HepG2 (cell line): Measurements from ENCODE around the gene DOCK9. TPM values are rescaled to one million over a fixed set of nuclear protein-coding genes. Genes with fewer than 3 reads are reported as not detected.

ENCODE experiments used
- ATAC-seq: fragments of 200-7000 bp; cut with Tn5 transposase; 3 replicates; pipeline ENCODE4 v1.9.1; 2020; ENCODE audit warnings: mild to moderate bottlenecking, moderate library complexity
- BruUV-seq: library from RNA; stranded (reverse); fragments of 400-500 nt; replicated peaks from 2 replicates; lab custom pipeline; 2021; lab: Mats Ljungman, UMichigan
- CTCF ChIA-PET: fragments of 300-600 bp; formaldehyde crosslinking; extraction: SDS; loops from one replicate; lab custom pipeline; 2021; ENCODE audit warnings: low total read pairs, inconsistent platforms, low intra/inter-chr PET ratio; lab: Yijun Ruan, JAX
- POLR2A ChIA-PET: fragments of 350-600 bp; sonication (Branson Sonifier 250); formaldehyde crosslinking; loops from one replicate; lab custom pipeline; 2020; ENCODE audit warnings: antibody characterized with exemption, inconsistent platforms; lab: Yijun Ruan, JAX
- DNase-seq: peaks from one replicate; pipeline ENCODE4 v3.0.0-alpha.2; 2015; ENCODE audit warnings: low spot score
- FAIRE-seq: peaks from 3 replicates; lab custom pipeline; 2011; peaks lifted over from hg19 to GRCh38; lab: Jason Lieb, UNC
- H2AFZ ChIP-seq: one replicate; pipeline ENCODE4 v1.6.1; 2011; ENCODE audit warnings: low read length, inconsistent platforms
- H3K27ac ChIP-seq: fragments of 300-600 bp; 3 replicates; pipeline ENCODE4 v1.8.0; 2011; ENCODE audit warnings: mixed run types, mild to moderate bottlenecking, mixed read lengths, low read length, inconsistent platforms; ENCODE audit not compliant: insufficient read depth; ENCODE audit errors: extremely low read length
- H3K27me3 ChIP-seq, 2 experiments: fragments of 200-600 bp in 1 of 2; 2 replicates in 1 of 2; 3 replicates in 1 of 2; pipeline versions ENCODE4 v1.6.0 to v1.8.0; 2011; ENCODE audit warnings: low read length in 2 of 2, mild to moderate bottlenecking in 2 of 2, moderate library complexity in 2 of 2, inconsistent platforms in 1 of 2; ENCODE audit not compliant: insufficient read depth in 2 of 2, control insufficient read depth in 1 of 2
- H3K36me3 ChIP-seq, 2 experiments: fragments of 200-600 bp in 1 of 2; replicated peaks in 1 of 2; 2 replicates in 1 of 2; 3 replicates in 1 of 2; pipeline versions ENCODE4 v1.5.1 to v1.8.0; 2011; ENCODE audit warnings: low read length in 2 of 2, inconsistent platforms in 1 of 2; ENCODE audit not compliant: insufficient read depth in 2 of 2, control insufficient read depth in 1 of 2
- H3K4me1 ChIP-seq: 2 replicates; pipeline ENCODE4 v1.5.1; 2012; ENCODE audit warnings: low read length, inconsistent platforms; ENCODE audit not compliant: insufficient read depth
- H3K4me2 ChIP-seq: 2 replicates; pipeline ENCODE4 v1.6.0; 2011; ENCODE audit warnings: low read depth, low read length, inconsistent platforms
- H3K4me3 ChIP-seq, 3 experiments: fragments of 200-600 bp in 1 of 3; sonication (generic), shearing (Covaris generic) in 1 of 3; replicated peaks in 1 of 3; 2 replicates each; pipeline ENCODE4 v1.5.1; 2011 to 2016; ENCODE audit warnings: low read length in 3 of 3, inconsistent platforms in 2 of 3, low read depth in 2 of 3, mild to moderate bottlenecking in 2 of 3, control low read depth in 1 of 3, mixed read lengths in 1 of 3; ENCODE audit not compliant: insufficient read depth in 1 of 3
- H3K79me2 ChIP-seq: one replicate; pipeline ENCODE4 v1.6.1; 2011; ENCODE audit warnings: low read length, inconsistent platforms; ENCODE audit not compliant: insufficient read depth
- H3K9ac ChIP-seq: 2 replicates; pipeline ENCODE4 v1.6.0; 2011; ENCODE audit warnings: mild to moderate bottlenecking, low read depth, low read length, inconsistent platforms; ENCODE audit not compliant: insufficient read depth
- H3K9me3 ChIP-seq: 2 replicates; pipeline ENCODE4 v1.5.1; 2012; ENCODE audit warnings: mild to moderate bottlenecking, low read length
- H4K20me1 ChIP-seq: 2 replicates; pipeline ENCODE4 v1.6.0; 2011; ENCODE audit warnings: inconsistent platforms, mild to moderate bottlenecking, low read length, moderate library complexity; ENCODE audit not compliant: insufficient read depth
- ARHGAP35 ChIP-seq: sonication (generic); formaldehyde crosslinking; IDR thresholded peaks from 2 replicates; pipeline ENCODE4 v1.9.0; 2022; ENCODE audit warnings: mild to moderate bottlenecking, inconsistent platforms, moderate library complexity, missing genetic modification reagents, borderline replicate concordance
- ASH2L ChIP-seq: fragments of 300-600, 200-600 bp; sonication (generic); IDR thresholded peaks from 2 replicates; pipeline ENCODE4 v1.7.0; 2017; ENCODE audit warnings: low read depth, mild to moderate bottlenecking, moderate library complexity, mixed read lengths, low read length; ENCODE audit not compliant: insufficient read length
- ATRX ChIP-seq: sonication (generic); formaldehyde crosslinking; IDR thresholded peaks from 2 replicates; pipeline ENCODE4 v1.4.0; 2020; ENCODE audit warnings: missing genetic modification reagents, borderline replicate concordance
- CEBPB ChIP-seq: IDR thresholded peaks from 2 replicates; pipeline ENCODE4 v1.6.1; 2011; ENCODE audit warnings: low read depth, low read length, improper control_type of control experiment, borderline replicate concordance
- HMG20A ChIP-seq: IDR thresholded peaks from 2 replicates; pipeline ENCODE4 v1.6.1; 2016; ENCODE audit warnings: borderline replicate concordance
- JUN ChIP-seq: sonication (generic); formaldehyde crosslinking; IDR thresholded peaks from 2 replicates; pipeline ENCODE4 v1.4.0; 2020; ENCODE audit warnings: mild to moderate bottlenecking, missing genetic modification reagents
- PAX8 ChIP-seq: sonication (generic); formaldehyde crosslinking; IDR thresholded peaks from 2 replicates; pipeline ENCODE4 v1.8.0; 2022; ENCODE audit warnings: mild to moderate bottlenecking, missing genetic modification reagents, borderline replicate concordance
- POGZ ChIP-seq: sonication (generic); formaldehyde crosslinking; IDR thresholded peaks from 2 replicates; pipeline ENCODE4 v1.4.0; 2020; ENCODE audit warnings: mild to moderate bottlenecking, missing genetic modification reagents
- RORA ChIP-seq: sonication (generic); formaldehyde crosslinking; IDR thresholded peaks from 2 replicates; pipeline ENCODE4 v1.5.0; 2020; ENCODE audit warnings: mild to moderate bottlenecking, missing genetic modification reagents, moderate library complexity
- SIX1 ChIP-seq: sonication (generic); formaldehyde crosslinking; IDR thresholded peaks from 2 replicates; pipeline ENCODE4 v1.4.0; 2020; ENCODE audit warnings: missing genetic modification reagents, borderline replicate concordance
- SMARCC2 ChIP-seq: fragments of 450-650 bp; IDR thresholded peaks from 2 replicates; pipeline ENCODE4 v1.6.1; 2017; ENCODE audit warnings: antibody characterized with exemption, mild to moderate bottlenecking
- SSRP1 ChIP-seq: IDR thresholded peaks from 2 replicates; pipeline ENCODE4 v1.6.1; 2016; ENCODE audit warnings: control low read depth
- U2AF1 ChIP-seq: fragments of 200-400 bp; formaldehyde crosslinking; optimal IDR thresholded peaks from 2 replicates; pipeline ENCODE3; 2017; ENCODE audit warnings: mild to moderate bottlenecking, low read depth, low read length
- ZNF124 ChIP-seq: sonication (generic); formaldehyde crosslinking; IDR thresholded peaks from 2 replicates; pipeline ENCODE4 v1.4.0; 2020; ENCODE audit warnings: missing genetic modification reagents
- ZNF691 ChIP-seq: sonication (generic); formaldehyde crosslinking; IDR thresholded peaks from 2 replicates; pipeline ENCODE4 v1.4.0; 2020; ENCODE audit warnings: missing genetic modification reagents, low read depth, mild to moderate bottlenecking, borderline replicate concordance
- WGBS: methylation state at CpG from one replicate; pipeline ENCODE4 v1.1.6; 2017; ENCODE audit warnings: low lambda C conversion rate; 5-methylcytosine and 5-hydroxymethylcytosine counted together
- in situ Hi-C: cut with HindIII; loops from 2 replicates; pipeline ENCODE4 v1.10.0; 2017; ENCODE audit warnings: low pct_unique_long_range_greater_than_20kb; ENCODE audit not compliant: extremely low pct_ligation_motif_present
- intact Hi-C: fragments of 100-400 bp; cut with micrococcal nuclease; formaldehyde crosslinking; loops from one replicate; pipeline ENCODE4 v1.10.0; 2022; ENCODE audit not compliant: unreplicated experiment
- polyA plus RNA-seq, 8 experiments: library from polyadenylated mRNA; depleted of rRNA in 3 of 8; stranded (reverse) in 7 of 8; unstranded in 1 of 8; fragments of >200 nt; fragmentation: Illumina TruSeq in 4 of 8; extraction: Trizol in 4 of 8; gene quantifications; 2 replicates each; pipeline versions ENCODE4 v1.2.1 to v1.2.3, GENCODE V29; 2011 to 2016; ENCODE audit warnings: low read depth in 4 of 8, missing spikeins in 1 of 8, mixed read lengths in 1 of 8; ENCODE audit not compliant: insufficient read depth in 1 of 8
- total RNA-seq, 5 experiments: library from RNA; depleted of rRNA; stranded (reverse); fragments of >200 nt; fragmentation: Illumina TruSeq; extraction: Trizol; gene quantifications; 2 replicates each; pipeline ENCODE4 v1.2.3, GENCODE V29; 2016; ENCODE audit warnings: low read depth in 1 of 5
- TF ChIP-seq, protein P1 (sequence below): sonication (generic); formaldehyde crosslinking; IDR thresholded peaks from 2 replicates; pipeline ENCODE4 v1.5.1; 2020; ENCODE audit warnings: missing genetic modification reagents, mild to moderate bottlenecking, borderline replicate concordance

Gene DOCK9
- total and polyA plus RNA-seq, 2 of the 13 experiments (the other 11 are each of a cell fraction or from before 2014, with no cell fraction given): 0.44 to 0.97 TPM

DNA sequence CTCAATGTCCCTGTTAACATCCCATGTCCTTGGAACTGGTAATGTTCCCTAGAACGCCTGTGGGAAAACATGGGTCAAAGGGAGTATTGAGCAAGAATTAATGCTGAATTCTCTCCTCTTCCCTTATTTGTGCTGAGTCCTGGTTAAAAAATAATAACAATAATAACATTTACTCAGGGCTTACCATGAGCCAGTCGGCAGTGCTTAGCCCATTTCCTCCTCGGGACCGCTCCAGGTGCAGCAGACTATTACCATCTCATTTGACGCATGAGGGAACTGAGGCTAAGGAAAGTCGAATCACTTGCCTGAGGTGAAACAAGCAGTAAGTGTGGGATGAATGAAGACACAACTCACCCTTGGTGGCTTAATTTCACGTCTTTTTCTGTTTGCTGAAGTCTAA lies 191.8 kb downstream of the DOCK9 start:
- H3K4me3 ChIP-seq: no peak overlapping the region
- H3K4me1 ChIP-seq: no peaks in the 10 kb centered on the region
- H3K9ac ChIP-seq: no peak overlapping the region
- TF ChIP-seq POGZ (no peak), SSRP1 (CRISPR knock-in tag) (no peak), CEBPB (peak; percentile 19; the same call in 1 of the 2 replicates), ASH2L (no peak)
- DNase-seq: no peak
- no peaks in the 10 kb centered on the region for H3K79me2 ChIP-seq
- H4K20me1 ChIP-seq: no peaks in the 10 kb centered on the region
- H3K27ac ChIP-seq: no peak overlapping the region
- no peak overlapping the region for H2AFZ ChIP-seq
- CTCF ChIA-PET: no interaction called here
- no peak overlapping the region for H3K4me2 ChIP-seq
- POLR2A ChIA-PET: no interaction called here
- no peaks in the 10 kb centered on the region for H3K9me3 ChIP-seq
- in situ Hi-C loops: no loop called here
- H3K27me3 ChIP-seq: peaks cover 0 to 19% of the 10 kb centered on the region in 2 experiments; a peak in 3 of 5 replicates
- 7% methylated on average over 7 of the region's 7 CpGs for WGBS
- no peaks in the 10 kb centered on the region for H3K36me3 ChIP-seq
- no TSS peak for BruUV-seq
- intact Hi-C loops: no loop called here
- FAIRE-seq: no peak
- ATAC-seq: no peak

GRCh38 chr13:98785405-98785804 lies 192.5 kb downstream of the DOCK9 start:
- ATAC-seq (no peak), DNase-seq (no peak), FAIRE-seq (no peak)
- TF ChIP-seq ZNF124 (CRISPR knock-in tag): no peak
- TF ChIP-seq ARHGAP35 (CRISPR knock-in tag): no peak
- no peak for TF ChIP-seq ZNF691
- TF ChIP-seq U2AF1: no peak
- no peak for TF ChIP-seq PAX8 (CRISPR knock-in tag)
- no peak for TF ChIP-seq SMARCC2
- no peak for TF ChIP-seq JUN
- no peak for TF ChIP-seq ATRX (CRISPR knock-in tag)
- TF ChIP-seq RORA (CRISPR knock-in tag): no peak
- no peak for TF ChIP-seq SIX1 (CRISPR knock-in tag)
- TF ChIP-seq, protein P1, sequence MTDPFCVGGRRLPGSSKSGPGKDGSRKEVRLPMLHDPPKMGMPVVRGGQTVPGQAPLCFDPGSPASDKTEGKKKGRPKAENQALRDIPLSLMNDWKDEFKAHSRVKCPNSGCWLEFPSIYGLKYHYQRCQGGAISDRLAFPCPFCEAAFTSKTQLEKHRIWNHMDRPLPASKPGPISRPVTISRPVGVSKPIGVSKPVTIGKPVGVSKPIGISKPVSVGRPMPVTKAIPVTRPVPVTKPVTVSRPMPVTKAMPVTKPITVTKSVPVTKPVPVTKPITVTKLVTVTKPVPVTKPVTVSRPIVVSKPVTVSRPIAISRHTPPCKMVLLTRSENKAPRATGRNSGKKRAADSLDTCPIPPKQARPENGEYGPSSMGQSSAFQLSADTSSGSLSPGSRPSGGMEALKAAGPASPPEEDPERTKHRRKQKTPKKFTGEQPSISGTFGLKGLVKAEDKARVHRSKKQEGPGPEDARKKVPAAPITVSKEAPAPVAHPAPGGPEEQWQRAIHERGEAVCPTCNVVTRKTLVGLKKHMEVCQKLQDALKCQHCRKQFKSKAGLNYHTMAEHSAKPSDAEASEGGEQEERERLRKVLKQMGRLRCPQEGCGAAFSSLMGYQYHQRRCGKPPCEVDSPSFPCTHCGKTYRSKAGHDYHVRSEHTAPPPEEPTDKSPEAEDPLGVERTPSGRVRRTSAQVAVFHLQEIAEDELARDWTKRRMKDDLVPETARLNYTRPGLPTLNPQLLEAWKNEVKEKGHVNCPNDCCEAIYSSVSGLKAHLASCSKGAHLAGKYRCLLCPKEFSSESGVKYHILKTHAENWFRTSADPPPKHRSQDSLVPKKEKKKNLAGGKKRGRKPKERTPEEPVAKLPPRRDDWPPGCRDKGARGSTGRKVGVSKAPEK (CRISPR knock-in tag): no peak
- TF ChIP-seq HMG20A (CRISPR knock-in tag): no peak
- ChIA-PET POLR2A (no interaction called here), CTCF (no interaction called here)
- Histone ChIP-seq H4K20me1 (no peaks in the 10 kb centered on the region), H3K79me2 (no peaks in the 10 kb centered on the region), H2AFZ (no peak overlapping the region), H3K36me3 (no peaks in the 10 kb centered on the region), H3K27me3 (peaks cover 0 to 19% of the 10 kb centered on the region in 2 experiments; a peak in 3 of 5 replicates), H3K4me3 (no peak overlapping the region), H3K27ac (no peak overlapping the region), H3K4me1 (no peaks in the 10 kb centered on the region), H3K9ac (no peak overlapping the region), H3K4me2 (no peak overlapping the region), H3K9me3 (no peaks in the 10 kb centered on the region)
- WGBS: 83% methylated on average over 6 of the region's 10 CpGs
- intact Hi-C loops (no loop called here), in situ Hi-C loops (no loop called here)
- BruUV-seq: no TSS peak
